Measurements from ENCODE around the gene RPTOR.

GRCh38 chr17:80870401-80870800 lies 325.8 kb downstream of the RPTOR start:
- no peak for TF ChIP-seq EZH2 (IDR thresholded peaks at IDR 0.05; ENCODE audit: insufficient read depth, poor library complexity, severe bottlenecking)
- TF ChIP-seq EZH2phosphoT487 (IDR thresholded peaks at IDR 0.05; ENCODE audit: insufficient read depth, low read depth), result no peak
